Sciatic nerve (tissue), 2 donors: ENCODE measurements around the gene TRIM8. TPM values are rescaled to one million over a fixed set of nuclear protein-coding genes. Genes with fewer than 3 reads are reported as not detected.

Source experiments
- ATAC-seq: fragments of 200-7000 bp; cut with Tn5 transposase; one replicate; pipeline ENCODE4 v1.9.1; 2020; ENCODE audit warnings: mild to moderate bottlenecking, moderate library complexity
- DNase-seq: peaks from one replicate; pipeline ENCODE4 v3.0.0-alpha.2; 2020; ENCODE audit warnings: low spot score
- intact Hi-C: fragments of 100-400 bp; cut with DNase I; formaldehyde crosslinking; loops from one replicate; pipeline ENCODE4 v1.14.2; 2022
- total RNA-seq: library from RNA; stranded (reverse); fragmentation: NEBNext Ultra II Directional; extraction: Animal tissue kit (Norgen Biotek cat#: 25700); gene quantifications from one replicate; pipeline ENCODE4 v1.2.1, GENCODE V29; 2021
- donor health status: DM: no; HTN: no; CAD: no.
- donor health status: DM: no; HTN: no; CAD: no.

TRIM8 gene
- total RNA-seq: 164 TPM

GRCh38 chr10:102644066-102644645 lies at the start of gene TRIM8:
Gene TRIM8 (plus strand): TSS chr10:102644479. CDS start chr10:102644618, 139 bp downstream.
- DNase-seq: no peak
- intact Hi-C loops: loop anchor here (10.0 kb wide), 1 partner anchor 71 kb away; the partner anchor contains the start of genes ARL3 and SFXN2
- no peak for ATAC-seq

GRCh38 chr10:102595293-102595692 lies 49.0 kb upstream of the TRIM8 start:
- intact Hi-C loops: no loop called here
- ATAC-seq: no peak
- DNase-seq: no peak

- no peak for ATAC-seq
- intact Hi-C loops: no loop called here
- no peak for DNase-seq
Observed at GRCh38 chr10:102595897-102596296, 48.4 kb upstream of the TRIM8 start.

GRCh38 chr10:102596506-102596971 lies 47.7 kb upstream of the TRIM8 start:
- intact Hi-C loops: no loop called here
- DNase-seq (no peak), ATAC-seq (peak; percentile 57)

GRCh38 chr10:102597131-102597991 lies 46.9 kb upstream of the TRIM8 start:
- no peak for DNase-seq
- intact Hi-C loops: no loop called here
- ATAC-seq: peak; percentile 33

GRCh38 chr10:102598243-102598642 lies 46.0 kb upstream of the TRIM8 start:
- intact Hi-C loops: no loop called here
- ATAC-seq (no peak), DNase-seq (peak; percentile 33)

GRCh38 chr10:102599565-102600327 lies 44.5 kb upstream of the TRIM8 start:
- intact Hi-C loops: no loop called here
- DNase-seq (no peak), ATAC-seq (no peak)

- intact Hi-C loops: no loop called here
- ATAC-seq (no peak), DNase-seq (no peak)
Observed at GRCh38 chr10:102600816-102601215, 43.5 kb upstream of the TRIM8 start.

- no peak for DNase-seq
- ATAC-seq: peak; percentile 4
- intact Hi-C loops: no loop called here
Observed at GRCh38 chr10:102601639-102602038, 42.6 kb upstream of the TRIM8 start.

- peak; percentile 87 for ATAC-seq
- DNase-seq: no peak
- intact Hi-C loops: no loop called here
Observed at GRCh38 chr10:102602272-102603045, 41.8 kb upstream of the TRIM8 start.

- ATAC-seq (no peak), DNase-seq (no peak)
- intact Hi-C loops: no loop called here
Observed at GRCh38 chr10:102603946-102604345, 40.3 kb upstream of the TRIM8 start.

- intact Hi-C loops: no loop called here
- ATAC-seq (no peak), DNase-seq (no peak)
Observed at GRCh38 chr10:102604439-102604841, 39.8 kb upstream of the TRIM8 start.

GRCh38 chr10:102605712-102606111 lies 38.6 kb upstream of the TRIM8 start:
- ATAC-seq: no peak
- intact Hi-C loops: no loop called here
- DNase-seq: no peak

- intact Hi-C loops: no loop called here
- ATAC-seq (no peak), DNase-seq (no peak)
Observed at GRCh38 chr10:102608487-102608886, 35.8 kb upstream of the TRIM8 start.

GRCh38 chr10:102610441-102610887 lies 33.8 kb upstream of the TRIM8 start:
- DNase-seq (no peak), ATAC-seq (no peak)
- intact Hi-C loops: no loop called here

GRCh38 chr10:102611514-102612087 lies 32.7 kb upstream of the TRIM8 start:
- intact Hi-C loops: no loop called here
- DNase-seq: no peak
- ATAC-seq: no peak

GRCh38 chr10:102612964-102613275 lies 31.4 kb upstream of the TRIM8 start:
- DNase-seq (no peak), ATAC-seq (no peak)
- intact Hi-C loops: no loop called here

GRCh38 chr10:102613286-102613685 lies 31.0 kb upstream of the TRIM8 start:
- DNase-seq: peak; percentile 48
- ATAC-seq: no peak
- intact Hi-C loops: no loop called here

GRCh38 chr10:102613785-102614184 lies 30.5 kb upstream of the TRIM8 start:
- DNase-seq (no peak), ATAC-seq (peak; percentile 29)
- intact Hi-C loops: no loop called here
